HG03196 (cell line): Measurements from ENCODE around the gene CENPM.

ENCODE experiments used
- ATAC-seq: cut with Tn5 transposase; IDR thresholded peaks from one replicate; pipeline ENCODE4 v1.9.1; 2021; ENCODE audit not compliant: unreplicated experiment

Gene CENPM

DNA sequence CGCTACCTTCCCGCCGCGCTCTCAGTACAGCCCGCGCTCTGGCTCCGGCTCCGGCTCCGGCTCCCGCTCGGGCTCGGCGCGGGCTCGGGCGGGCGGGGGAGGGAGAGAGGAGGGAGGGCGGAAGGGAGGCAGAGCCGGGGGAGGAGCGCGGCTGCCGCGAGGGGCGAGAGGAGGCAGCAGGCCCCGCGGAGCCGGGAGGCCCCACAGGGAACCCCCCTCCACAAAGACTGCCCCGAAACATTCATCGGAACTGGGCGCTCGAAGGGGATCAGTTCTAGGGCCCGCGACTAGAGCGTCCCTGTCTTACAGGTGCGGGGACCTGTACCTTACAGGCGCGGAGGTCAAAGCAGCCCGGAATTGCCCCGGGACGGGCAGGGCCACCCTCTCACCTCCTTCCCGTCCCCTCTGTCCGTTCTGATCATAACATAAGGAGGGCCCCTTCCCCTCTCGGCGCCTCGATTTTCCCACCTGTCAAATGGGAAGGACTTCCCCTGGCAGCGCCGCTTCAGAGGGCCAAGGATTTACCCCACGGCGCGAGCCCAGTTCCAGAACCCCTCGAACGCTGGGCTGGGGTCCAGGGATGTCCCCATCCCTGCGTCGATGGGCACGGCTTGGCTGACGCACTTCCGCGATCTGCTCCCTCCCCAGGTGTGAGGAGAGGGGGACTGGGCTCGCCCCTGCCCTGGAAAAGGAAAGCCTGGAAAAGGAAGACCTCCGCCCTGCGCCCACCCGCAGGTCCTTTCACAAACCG lies 31.7 kb downstream of the CENPM start, which contains the start of gene SHISA8:
Gene SHISA8, minus strand, starts transcription at position 40 of the 751 bp plus-strand sequence. CDS start 407 bp downstream, outside the sequence.
- no peak for ATAC-seq

DNA sequence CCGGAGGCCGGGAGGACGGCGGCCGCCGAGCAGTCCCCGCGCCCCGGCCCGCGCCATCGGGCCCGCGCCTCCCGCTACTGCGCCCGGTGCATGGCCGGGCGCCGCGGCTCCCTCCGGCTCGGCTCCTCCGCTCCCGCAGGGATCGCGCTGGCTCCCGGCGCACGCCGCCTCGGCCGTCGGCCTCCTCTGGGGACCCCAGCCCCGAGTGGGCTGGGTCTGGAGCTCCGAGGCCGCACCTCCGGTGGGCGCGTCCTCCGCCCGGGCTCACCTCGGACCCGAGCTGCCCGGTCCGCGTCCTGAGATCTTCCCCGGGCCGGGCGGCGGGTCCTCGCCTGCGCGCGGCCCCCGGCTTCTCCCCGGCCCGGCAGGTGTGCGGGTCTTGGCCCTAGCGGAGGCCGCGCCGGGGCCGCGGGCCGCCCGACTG lies 32.3 kb downstream of the CENPM start:
- no peak for ATAC-seq

DNA sequence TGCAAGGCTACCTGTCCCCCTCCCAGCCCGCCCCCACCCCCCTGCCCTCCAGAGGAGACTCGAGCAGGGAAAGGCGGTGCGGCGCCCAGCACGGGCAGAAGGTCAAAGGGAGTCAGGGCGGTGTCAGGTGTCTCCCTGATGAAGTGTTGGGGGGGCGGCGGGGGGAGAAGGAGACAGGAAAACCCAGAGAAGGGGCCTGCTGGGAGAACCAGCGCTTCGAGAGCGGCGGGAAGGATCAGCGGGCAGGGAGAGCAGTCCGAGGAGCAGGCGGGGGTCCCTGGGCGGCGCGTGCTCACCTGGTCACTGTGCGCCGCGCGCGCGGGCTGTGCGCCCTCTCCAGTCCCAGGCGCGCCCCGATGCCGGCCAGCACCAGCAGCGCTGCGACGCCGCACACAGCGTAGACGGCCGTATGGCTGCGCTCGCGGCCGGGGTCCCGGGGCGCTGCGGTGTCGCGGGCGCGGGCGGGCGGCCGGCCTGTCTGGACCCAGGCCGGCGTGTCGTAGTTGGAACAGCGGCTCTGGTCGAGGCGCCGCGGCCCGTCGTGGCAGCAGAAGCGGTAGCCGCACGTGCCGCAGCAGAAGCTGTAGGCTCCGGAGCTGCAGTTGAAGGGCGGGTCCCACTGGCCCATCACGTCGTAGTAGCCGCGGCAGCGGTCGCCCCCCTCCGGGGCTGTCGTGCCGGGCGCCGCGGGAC lies 33.0 kb downstream of the CENPM start:
- ATAC-seq = no peak

DNA sequence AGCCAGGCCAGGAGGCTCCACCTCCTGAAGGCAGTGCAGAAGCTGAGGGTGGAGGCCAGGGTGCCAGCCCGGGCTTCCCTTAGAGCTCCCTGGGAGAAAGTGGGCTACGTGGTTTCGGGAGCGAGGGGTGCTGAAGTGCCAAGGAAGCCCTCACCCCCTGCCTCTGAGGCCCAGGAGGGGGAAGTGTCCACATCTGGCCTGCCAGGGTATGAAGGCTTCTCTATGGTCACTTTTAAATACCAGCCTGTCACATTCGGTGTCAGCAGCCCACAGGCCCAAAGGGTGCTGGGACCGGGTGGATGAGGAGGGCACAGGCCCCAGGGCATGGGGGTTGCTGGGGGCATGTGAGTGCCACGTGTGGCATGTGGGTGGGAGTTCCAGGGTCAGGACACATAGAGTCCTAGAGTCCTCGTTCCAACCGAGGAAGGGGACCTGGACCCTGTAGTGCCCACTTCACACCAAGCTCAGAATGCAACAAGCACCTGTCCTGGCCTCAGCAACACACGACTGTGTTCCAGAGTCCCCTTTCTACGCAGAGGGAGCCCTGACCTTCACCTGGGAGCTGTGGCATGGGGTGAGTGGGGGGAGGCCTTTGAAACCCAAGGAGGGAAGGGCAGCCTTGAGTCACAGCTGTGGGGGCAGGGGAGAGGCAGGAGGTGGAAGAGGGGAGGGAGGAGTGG lies 33.8 kb downstream of the CENPM start:
- ATAC-seq = no peak

DNA sequence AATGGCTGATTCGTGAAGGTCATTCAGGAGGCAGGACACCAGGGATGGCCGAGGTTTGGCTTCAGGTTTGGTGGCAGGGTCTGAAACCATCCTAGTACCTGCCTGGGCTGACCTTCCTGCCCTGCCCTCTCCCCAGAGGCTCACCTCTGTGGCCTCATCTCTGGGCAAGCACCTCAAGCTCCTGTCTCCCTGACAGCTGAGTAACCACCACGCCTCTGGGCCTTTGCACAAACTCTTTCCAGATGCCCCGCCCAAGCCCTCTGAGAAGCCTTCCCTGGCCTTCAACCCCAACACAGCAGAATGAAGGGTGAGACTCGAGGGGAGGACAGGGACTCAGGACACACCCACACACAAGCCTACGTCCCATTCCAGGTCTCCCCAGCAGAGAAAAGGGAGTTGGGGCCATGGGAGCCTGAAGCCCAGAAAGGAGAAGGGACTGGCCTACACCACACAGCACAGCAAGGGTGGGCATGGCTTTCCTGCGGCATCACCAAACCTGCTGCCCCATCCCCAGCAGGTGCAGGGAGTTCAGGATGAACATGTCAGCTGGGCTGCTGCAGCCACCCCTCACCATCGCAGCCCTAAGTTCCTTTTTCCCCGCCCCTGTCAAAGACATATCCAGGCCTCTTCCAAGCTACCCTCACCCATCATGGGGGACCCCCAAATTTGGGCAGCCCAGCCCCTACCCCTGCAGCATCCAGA lies 34.5 kb downstream of the CENPM start:
- ATAC-seq = no peak

DNA sequence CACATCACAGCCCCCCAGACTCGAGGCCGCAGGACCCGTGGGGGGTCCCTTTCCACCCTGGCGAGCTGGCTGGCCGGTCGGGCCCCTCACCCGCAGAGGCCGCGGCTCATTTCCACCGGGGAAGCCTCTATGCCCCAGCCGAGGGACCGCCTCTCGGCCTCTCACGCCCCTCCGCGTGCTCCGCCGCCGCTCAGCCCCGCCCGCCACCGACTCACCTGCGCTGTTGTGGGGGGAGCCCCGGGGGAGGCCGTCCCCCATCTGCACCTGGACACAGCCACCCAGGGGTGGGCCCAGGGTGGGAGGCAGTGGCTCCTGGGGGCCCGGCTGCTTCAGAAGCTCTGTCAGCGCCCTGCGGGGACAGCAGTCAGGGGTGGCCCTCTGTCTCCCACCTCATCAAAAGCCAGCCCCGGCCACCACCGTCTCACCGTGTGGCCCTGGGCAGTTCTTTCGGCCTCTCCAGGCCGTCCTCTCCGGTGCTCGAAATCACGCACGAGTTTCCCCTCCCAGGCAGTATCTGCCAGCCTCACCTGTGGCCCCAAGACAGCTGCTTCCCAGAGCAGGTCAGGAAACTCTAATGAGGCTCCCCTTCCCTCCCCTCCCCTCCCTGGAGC lies 35.8 kb downstream of the CENPM start:
- ATAC-seq = no peak

DNA sequence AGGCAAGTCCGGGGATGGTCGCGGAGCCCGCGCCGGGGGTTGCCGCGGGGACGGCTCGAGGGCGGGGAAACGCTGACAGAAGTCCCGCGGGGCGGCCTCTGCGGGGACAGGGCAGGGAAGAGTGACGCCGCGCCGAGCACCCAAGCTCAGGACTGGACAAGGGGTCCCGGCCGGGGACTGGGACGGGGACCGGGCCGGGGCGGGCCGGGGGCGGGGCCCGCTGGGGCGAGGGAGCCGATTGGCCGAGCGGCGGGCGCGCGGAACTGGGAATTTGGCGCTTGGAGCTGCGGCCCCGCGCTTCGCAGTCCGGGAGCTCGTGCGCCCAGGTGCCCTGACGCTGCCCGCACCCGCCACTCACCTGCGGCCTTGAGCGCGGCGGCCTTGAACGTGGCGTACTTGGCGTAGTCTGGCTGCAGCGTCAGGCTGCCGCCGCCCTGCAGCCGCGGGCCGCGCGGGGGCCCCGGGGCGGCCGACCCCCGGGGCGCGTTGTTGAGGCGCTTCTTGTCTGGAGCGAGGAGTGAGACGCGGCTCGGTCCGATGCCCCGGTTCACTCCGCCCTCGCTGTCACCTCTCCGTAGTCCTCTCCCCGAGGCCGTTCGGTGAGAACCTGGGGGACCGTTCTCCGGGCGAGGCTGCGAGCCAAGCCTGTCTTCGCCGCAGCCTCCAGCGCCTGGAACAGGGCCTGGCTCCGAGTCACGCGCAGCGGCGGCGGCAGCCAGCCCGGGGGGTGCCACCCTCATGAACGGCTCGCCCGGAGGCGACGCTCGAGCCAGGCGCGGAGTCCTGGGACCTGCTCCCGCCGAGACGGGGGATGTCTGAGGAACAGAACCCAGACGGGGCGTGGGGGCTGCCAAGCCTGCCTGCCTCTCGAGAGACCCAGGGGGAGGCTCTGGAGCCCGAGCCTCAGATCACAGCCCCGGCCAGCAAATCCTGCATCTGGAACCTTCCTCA lies 36.6 kb downstream of the CENPM start:
- no peak for ATAC-seq

DNA sequence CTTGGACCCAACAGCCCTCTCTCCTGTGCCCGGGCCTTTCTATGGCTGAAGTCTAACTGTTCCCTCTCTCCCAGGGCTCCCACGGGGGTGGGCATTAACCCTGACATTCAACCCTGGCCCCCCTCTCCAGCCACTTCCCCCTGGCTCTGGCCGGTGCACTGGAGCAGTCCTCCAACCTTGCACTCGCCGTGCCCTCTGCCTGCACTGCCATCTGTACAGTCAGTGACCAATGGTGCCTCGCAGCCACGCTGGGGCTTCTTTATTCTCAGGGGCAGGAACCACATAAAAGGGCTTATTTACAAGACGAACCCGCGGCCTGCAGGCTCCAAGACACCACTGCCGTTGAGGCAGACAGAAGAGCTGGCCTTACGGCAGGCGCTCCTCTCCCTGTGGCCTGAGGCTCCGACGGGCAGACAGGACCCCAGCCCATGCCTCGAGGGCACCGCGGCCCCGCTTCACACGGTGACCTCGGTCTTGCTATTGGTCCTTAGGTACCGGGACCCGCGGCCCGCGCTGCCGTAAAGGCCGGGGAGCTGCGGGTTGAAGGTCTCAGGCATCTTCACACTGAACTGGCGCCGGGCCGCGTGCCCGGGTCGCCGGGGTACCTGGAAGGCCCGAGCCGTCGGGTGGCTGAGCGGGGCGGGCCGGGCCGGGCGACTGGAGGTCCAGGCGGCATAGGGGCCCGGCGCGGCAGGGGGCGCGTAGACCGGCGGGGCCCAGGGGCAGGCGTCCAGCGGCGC lies 37.5 kb downstream of the CENPM start:
- no peak for ATAC-seq

DNA sequence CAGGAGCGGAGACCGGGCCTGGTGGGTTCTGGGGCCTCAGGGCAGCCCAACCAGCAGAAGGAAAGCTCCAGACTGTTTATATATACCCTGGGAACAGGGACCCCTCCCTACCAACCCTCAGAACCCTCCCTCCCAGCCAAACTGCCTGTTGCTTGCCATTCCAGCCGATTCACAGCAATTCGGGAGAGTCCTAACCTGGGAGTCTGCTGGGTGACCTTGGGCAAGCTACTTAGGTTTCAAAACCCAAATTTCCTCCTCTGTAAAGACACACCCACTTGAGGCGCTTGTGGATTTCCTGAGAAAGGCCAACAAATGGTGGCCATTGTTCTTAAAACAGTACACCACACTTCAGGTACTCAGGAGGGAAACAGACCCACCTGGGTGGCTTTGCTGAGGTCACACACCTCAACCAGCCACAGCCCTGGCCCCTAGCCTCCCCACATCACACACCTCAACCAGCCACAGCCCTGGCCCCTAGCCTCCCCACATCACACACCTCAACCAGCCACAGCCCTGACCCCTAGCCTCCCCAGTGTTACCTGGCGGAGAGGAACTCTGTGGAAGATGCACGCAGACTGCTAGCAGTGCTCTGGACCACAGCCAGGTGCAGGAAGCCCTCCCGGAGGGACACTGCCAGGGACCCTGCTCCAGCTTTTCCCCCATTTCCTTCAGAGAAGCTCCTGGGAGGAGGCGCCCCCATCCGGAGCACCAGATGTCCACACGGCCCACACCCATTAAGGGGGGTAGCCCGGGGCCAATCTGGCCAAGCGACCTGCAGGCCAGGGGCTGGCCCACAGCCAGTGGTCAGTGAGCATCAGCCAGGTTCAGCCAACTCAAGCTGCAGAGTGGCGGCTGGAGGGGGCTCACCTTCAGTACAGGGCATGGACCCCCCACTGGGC lies 38.3 kb downstream of the CENPM start:
- no peak for ATAC-seq

DNA sequence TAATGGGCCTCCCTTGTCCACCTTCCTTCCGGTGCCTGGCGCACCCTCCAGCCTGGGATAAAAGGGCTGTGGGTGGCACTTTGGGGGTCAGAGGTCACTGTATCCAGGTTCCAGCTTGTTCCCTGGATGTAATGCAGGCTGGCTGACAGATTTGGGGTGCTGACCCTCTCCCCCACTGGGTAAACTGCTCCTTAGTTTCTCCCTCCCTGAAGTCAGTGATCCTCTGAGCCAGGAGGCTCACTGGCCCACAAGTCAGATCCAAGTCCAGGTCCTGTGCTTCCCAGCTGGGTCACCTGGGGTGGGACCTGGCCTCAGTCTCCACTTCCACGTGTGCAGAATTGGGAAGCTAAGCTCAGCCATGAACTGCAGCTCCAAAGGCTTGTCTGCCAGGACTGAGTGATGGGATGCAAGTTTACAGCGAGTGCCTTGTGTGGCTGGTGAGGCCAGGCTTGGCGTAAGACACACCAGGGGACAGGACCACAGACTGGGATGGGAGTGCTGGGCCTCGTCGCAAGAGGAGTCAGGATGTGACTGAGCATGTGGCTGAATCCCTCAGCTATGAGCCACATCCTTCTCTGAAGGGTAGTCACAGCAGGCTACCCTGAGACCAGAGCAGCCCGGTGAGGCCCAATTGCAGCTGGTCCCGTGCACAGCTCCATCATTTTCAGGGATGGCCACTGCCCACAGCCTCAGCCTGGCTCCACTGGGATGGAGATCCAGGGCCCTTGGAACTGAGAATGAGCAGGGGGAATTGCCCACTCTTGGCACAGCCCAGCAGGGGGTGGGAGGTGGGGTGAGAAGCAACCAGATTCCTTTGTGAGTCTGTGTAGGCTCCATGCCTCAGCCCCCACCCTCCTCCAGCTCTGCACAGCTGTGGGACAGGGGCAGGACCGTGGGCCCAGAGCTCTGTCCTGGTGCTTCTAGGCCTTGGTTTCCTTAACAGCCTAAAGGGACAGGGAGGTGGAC lies 39.2 kb downstream of the CENPM start:
- no peak for ATAC-seq

DNA sequence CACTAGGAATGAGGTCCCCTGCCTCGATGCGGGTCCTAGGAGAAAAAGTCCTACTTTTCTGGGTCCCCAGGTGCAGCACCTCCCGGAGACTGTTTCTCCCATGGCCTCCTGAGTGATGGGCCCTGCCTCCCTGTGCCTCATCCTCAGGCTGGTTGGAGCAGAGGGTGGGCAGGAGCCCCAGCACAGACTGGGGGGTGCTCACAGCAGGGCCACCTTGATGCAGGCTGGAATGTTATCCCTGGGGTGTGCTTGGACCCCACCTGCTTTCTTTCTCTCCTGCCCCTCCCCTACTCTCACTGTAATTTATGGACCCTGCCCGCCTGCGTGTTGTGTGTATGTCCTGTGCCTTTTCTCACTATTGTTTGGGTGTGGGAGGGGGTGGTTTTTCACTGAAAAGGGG lies 40.1 kb downstream of the CENPM start:
- no peak for ATAC-seq

DNA sequence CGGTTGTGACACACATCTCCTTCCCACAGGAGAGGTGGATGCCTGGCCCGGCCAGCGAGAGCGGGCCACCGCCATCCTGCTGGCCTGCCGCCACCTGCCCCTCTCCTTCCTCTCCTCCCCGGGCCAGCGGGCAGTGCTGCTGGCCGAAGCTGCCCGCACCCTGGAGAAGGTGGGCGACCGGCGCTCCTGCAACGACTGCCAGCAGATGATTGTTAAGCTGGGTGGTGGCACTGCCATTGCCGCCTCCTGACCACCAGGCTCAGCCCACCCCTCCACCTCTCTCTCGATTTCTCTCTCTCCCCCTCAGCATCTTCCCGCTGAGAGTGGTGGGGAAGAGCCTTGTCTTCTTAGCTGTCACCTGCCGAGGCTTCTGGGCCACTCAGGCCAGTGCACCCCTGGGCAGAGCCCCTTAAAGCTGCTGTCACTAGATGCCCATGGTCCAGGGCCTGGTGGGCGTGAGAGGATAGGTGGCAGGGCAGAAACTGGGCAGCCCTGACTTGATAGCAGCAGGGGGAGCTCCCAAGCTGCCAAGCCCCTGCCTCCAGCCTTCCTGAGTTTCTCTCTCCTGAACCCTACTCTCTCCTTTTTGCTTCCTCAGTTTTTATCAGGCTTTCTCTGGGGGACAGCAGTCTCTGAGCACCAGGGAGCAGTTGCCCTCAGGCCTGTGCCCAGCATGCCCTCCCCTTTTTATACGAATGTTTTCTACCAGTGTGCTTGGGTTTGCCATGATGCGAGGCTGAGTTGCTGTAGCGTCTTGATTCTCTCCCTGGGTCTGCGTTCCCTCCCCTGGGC lies 41.3 kb downstream of the CENPM start:
- ATAC-seq = no peak

DNA sequence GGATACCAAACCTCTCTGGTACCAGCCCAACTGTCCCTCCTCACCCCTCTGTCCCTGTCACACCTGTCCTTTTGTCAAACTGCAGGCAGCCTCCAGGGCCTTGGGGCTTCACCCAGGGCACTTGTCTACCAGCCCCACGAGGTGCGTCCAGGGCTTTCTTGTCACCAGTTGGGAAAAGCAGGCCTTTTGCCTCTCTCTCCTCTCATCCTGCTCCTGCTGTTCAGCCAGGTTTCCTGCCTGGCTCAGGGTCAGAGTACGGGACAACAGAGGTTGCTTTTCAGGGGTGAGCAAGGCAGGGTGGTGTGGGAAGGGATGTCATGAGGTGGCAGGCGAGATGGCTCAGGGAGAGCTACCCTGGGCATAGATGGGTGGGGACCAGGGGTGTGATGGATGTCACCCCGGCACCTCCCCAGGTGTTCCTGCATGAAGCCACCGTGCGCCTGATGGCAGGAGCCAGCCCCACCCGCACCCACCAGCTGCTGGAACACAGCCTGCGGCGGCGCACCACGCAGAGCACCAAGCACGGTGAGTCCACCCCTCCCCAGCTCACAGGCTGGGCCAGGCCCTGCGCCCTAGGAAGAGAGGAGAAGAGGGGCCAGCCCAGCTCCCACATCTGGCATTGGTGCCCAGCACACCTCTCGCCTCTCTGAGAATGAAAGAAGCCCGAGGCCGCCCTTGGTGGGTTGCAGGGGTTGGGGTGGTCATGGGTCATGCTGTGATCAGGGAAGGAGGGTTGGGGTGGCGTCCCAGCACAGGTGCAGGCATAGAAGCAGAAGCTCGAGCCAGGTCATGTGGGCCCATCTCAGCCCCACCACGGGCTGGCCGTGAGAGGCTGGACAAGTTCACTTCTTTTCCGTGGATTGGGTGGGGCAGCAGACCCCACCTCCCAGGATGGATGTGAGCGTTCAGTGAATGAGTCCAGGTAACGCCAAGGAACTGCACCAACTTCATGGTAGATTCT lies 42.2 kb downstream of the CENPM start:
- no peak for ATAC-seq

DNA sequence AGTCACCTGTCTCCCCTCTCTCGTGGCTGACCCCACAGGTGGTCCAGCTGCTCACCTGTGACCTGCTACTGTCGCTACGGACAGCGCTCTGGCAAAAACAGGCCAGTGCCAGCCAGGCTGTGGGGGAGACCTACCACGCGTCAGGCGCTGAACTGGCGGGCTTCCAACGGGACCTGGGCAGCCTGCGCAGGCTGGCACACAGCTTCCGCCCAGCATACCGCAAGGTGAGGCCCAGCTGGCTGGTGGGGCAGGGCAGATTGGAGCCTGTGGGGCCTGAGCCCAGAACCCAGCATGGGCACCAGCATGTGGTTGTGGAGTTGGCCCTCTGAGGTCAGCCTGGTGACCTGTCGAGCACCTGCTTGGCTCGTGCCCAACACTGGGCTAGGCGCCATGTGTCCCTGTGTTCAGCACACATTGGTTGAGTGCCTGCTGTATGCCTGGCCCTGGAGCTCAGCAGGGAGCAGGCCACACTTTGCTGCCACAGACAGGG lies 44.0 kb downstream of the CENPM start:
- ATAC-seq = no peak

DNA sequence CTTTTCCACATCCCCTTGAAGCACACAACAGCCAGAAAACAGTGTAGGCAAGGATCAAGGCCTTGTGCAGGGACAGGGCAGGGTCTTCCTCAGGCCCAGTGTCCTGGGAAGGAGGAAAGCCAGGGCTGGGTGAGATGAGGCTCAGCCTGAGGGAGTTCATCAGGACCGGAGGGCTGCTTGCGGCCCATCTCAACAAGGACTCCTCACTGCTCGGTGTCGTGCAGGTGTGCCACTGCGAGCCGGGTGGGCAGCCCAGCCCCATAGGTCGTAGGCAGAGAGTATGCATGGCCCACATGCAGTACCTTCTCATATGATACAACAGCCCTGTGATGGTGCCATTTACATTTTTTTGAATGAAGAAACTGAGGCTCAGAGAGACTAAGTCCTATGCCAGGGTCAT lies 44.9 kb downstream of the CENPM start:
- ATAC-seq = no peak
